Neural progenitor cell (in vitro differentiated cells): Measurements from ENCODE around the gene SPOP.

Experiments used
- CTCF ChIP-seq: fragments of 200-600 bp; sonication (generic); IDR thresholded peaks from 2 replicates; pipeline ENCODE4 v1.5.1; 2017; ENCODE audit warnings: antibody characterized with exemption, mild to moderate bottlenecking
- EZH2 ChIP-seq: fragments of 200-600 bp; sonication (generic); IDR thresholded peaks from 2 replicates; pipeline ENCODE4 v1.6.1; 2017; ENCODE audit warnings: antibody characterized with exemption, mild to moderate bottlenecking, moderate library complexity
- EZH2phosphoT487 ChIP-seq: fragments of 200-600 bp; sonication (generic); IDR thresholded peaks from 2 replicates; pipeline ENCODE4 v1.6.1; 2017; ENCODE audit warnings: antibody characterized with exemption

- TF ChIP-seq CTCF, result no peak
- no peak for TF ChIP-seq EZH2
- no peak for TF ChIP-seq EZH2phosphoT487
Observed at GRCh38 chr17:49573510-49574322, 104.2 kb downstream of the SPOP start.
